ENCODE data around the gene SEMA3C. TPM values are rescaled to one million over a fixed set of nuclear protein-coding genes. Genes with fewer than 3 reads are reported as not detected.

Gene SEMA3C
- total and polyA plus RNA-seq, 5 donors from 2014 or later: 1.2 TPM; not detected in 4

DNA sequence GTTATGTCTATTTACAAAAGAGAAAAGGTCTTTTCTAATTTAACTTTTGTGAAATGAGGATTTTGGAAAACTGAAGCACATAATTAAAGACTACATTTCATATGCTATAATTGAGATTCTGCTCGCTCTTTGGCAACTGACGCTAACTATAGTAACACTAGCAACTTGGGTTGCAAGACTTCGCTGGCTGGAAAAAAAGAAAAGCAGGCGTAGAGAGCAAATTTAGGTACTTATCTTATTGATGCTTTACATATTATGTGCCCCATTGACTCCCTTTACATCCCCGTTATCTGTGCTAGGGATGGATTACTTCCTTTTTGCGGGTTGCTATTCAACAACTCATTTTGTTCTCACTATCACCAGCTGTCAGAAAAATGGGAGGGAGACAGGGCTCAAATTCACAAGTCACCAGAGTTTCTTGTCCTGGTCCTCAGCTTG lies 10.5 kb downstream of the SEMA3C start:
- H3K36me3 ChIP-seq (ENCODE audit: control insufficient read depth, insufficient read depth, low read length): no peaks in the 10 kb centered on the region
- ATAC-seq (ENCODE audit: low read depth in 2 of 2) (no peak), DNase-seq (no peak)
- no peak overlapping the region for H3K4me3 Mint-ChIP-seq
- no peaks in the 10 kb centered on the region for H3K36me3 Mint-ChIP-seq
- H3K27ac ChIP-seq (ENCODE audit: insufficient read depth, low read length, poor library complexity, severe bottlenecking): no peak overlapping the region
- no peak overlapping the region for H3K27ac Mint-ChIP-seq
- H3K4me1 Mint-ChIP-seq: no peaks in the 10 kb centered on the region
- no peaks in the 10 kb centered on the region for H3K9me3 ChIP-seq (ENCODE audit: control insufficient read depth in 2 of 2, low read length in 2 of 2)
- no peaks in the 10 kb centered on the region for H3K27me3 ChIP-seq (ENCODE audit: control insufficient read depth, insufficient read depth, low read length)
- no peaks in the 10 kb centered on the region for H3K27me3 Mint-ChIP-seq
- H3K4me3 ChIP-seq (ENCODE audit: low read depth, low read length): no peak overlapping the region
- H3K9me3 Mint-ChIP-seq: peaks cover 0 to 6% (median 2%) of the 10 kb centered on the region in 7 donors
- no peaks in the 10 kb centered on the region for H3K4me1 ChIP-seq (ENCODE audit: control insufficient read depth, insufficient read depth, low read length, poor library complexity, severe bottlenecking)

DNA sequence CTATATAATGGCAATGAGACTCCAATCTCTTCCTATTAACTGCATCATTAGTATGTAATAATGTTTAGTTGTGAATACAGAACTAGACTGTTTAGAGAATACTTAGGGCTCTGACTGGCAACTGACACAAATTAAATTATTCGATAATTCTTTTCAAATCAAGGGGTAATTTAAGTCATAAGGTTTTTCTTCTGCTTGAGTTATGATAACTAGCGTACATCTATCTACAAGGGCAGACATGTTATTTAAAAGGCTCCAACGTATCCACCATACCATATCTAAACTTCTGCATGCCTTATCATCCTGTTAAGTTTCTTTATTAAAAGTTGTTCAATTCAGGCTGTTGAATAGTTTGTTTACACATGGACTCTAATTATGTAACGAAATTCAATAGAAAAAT lies 11.2 kb downstream of the SEMA3C start:
- Mint-ChIP-seq H3K36me3 (no peaks in the 10 kb centered on the region), H3K4me3 (no peak overlapping the region), H3K27ac (no peak overlapping the region), H3K9me3 (peaks cover 0 to 6% (median 2%) of the 10 kb centered on the region in 7 donors), H3K27me3 (no peaks in the 10 kb centered on the region), H3K4me1 (no peaks in the 10 kb centered on the region)
- H3K27me3 ChIP-seq (ENCODE audit: control insufficient read depth, insufficient read depth, low read length): no peaks in the 10 kb centered on the region
- no peak overlapping the region for H3K27ac ChIP-seq (ENCODE audit: insufficient read depth, low read length, poor library complexity, severe bottlenecking)
- no peaks in the 10 kb centered on the region for H3K9me3 ChIP-seq (ENCODE audit: control insufficient read depth in 2 of 2, low read length in 2 of 2)
- ATAC-seq (ENCODE audit: low read depth in 2 of 2) (no peak), DNase-seq (no peak)
- no peaks in the 10 kb centered on the region for H3K4me1 ChIP-seq (ENCODE audit: control insufficient read depth, insufficient read depth, low read length, poor library complexity, severe bottlenecking)
- no peaks in the 10 kb centered on the region for H3K36me3 ChIP-seq (ENCODE audit: control insufficient read depth, insufficient read depth, low read length)
- H3K4me3 ChIP-seq (ENCODE audit: low read depth, low read length): no peak overlapping the region

DNA sequence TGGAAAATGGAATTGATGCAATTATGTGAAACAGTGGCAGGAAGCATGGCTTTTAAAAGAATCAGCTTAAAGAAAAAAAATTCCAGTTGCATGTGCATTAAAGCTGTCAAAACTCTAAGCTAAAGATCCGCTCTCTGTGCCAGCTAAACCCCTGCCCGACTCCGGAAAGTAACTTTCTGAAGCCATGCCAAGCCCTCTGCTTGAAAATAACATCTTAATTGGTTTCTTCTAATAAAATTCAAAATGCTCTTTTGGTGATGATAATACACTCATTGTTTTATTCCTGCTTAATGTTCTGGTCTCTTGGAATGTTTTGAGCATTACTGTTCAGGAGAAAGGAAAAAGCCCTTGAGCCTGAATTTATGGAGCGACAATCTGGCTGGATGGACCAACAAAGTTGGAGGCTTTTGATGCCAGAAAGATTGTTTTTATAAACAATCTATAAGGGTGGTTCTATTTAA lies 11.7 kb downstream of the SEMA3C start:
- Mint-ChIP-seq H3K27ac (no peak overlapping the region), H3K36me3 (no peaks in the 10 kb centered on the region), H3K27me3 (no peaks in the 10 kb centered on the region), H3K4me3 (no peak overlapping the region), H3K4me1 (no peaks in the 10 kb centered on the region), H3K9me3 (peaks cover 0 to 6% (median 1%) of the 10 kb centered on the region in 7 donors)
- Histone ChIP-seq H3K9me3 (ENCODE audit: control insufficient read depth in 2 of 2, low read length in 2 of 2) (no peaks in the 10 kb centered on the region), H3K27ac (ENCODE audit: insufficient read depth, low read length, poor library complexity, severe bottlenecking) (no peak overlapping the region), H3K4me3 (ENCODE audit: low read depth, low read length) (no peak overlapping the region), H3K36me3 (ENCODE audit: control insufficient read depth, insufficient read depth, low read length) (no peaks in the 10 kb centered on the region), H3K27me3 (ENCODE audit: control insufficient read depth, insufficient read depth, low read length) (no peaks in the 10 kb centered on the region), H3K4me1 (ENCODE audit: control insufficient read depth, insufficient read depth, low read length, poor library complexity, severe bottlenecking) (no peaks in the 10 kb centered on the region)
- DNase-seq (no peak), ATAC-seq (ENCODE audit: low read depth in 2 of 2) (no peak)

DNA sequence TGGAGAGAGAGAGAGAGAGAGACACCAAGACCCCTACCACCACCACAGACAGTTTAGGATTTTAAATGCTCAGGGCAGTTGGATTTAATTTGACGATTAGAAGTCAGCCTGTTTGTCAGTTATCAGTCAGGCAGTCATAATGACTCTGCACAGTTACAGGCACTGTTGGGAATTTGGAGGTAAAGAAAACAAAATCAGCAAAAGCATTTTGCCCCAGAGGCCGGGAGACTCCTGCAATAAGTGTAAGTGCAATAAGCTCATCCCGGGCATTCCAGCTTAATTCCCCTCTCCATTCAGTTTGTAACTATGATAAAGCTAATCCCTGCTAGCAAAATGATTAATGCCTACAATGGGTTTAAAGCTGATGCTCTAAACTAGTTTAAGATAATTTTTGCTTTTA lies 13.5 kb downstream of the SEMA3C start:
- Mint-ChIP-seq H3K36me3 (no peaks in the 10 kb centered on the region), H3K27me3 (no peaks in the 10 kb centered on the region), H3K4me3 (no peak overlapping the region), H3K9me3 (peaks cover 0 to 2% (median 0%) of the 10 kb centered on the region in 7 donors), H3K27ac (no peak overlapping the region), H3K4me1 (no peaks in the 10 kb centered on the region)
- ATAC-seq (ENCODE audit: low read depth in 2 of 2) (no peak), DNase-seq (no peak)
- Histone ChIP-seq H3K4me1 (ENCODE audit: control insufficient read depth, insufficient read depth, low read length, poor library complexity, severe bottlenecking) (no peaks in the 10 kb centered on the region), H3K9me3 (ENCODE audit: control insufficient read depth in 2 of 2, low read length in 2 of 2) (no peaks in the 10 kb centered on the region), H3K4me3 (ENCODE audit: low read depth, low read length) (no peak overlapping the region), H3K27ac (ENCODE audit: insufficient read depth, low read length, poor library complexity, severe bottlenecking) (no peak overlapping the region), H3K36me3 (ENCODE audit: control insufficient read depth, insufficient read depth, low read length) (no peaks in the 10 kb centered on the region), H3K27me3 (ENCODE audit: control insufficient read depth, insufficient read depth, low read length) (no peaks in the 10 kb centered on the region)

DNA sequence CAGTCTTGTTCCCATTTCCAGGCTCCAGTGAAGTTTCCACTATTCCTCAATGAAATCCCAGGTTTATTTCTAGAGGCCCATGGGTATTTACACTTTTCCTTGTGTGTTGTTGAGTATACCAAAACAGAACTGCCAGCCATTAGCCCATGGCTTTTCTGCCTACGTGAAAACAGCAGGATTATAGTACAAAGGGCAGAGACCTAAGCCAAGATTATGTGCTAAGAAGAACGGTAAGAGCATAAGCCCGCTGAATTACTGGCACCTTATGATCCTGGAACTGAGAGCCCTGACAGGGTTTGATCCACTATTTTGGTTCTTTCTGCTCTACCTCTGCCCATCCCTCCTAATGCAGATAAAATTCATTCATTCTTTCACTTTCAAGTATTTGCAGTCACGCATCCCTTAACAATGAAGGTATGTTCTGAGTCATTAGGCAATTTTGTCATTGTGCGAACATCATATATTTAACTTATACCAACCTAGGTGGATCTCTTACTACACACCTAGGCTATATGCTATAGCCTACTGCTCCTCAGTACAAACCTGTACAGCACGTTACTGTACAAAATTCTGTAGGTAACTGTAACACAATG lies 16.0 kb downstream of the SEMA3C start:
- no peak for ATAC-seq (ENCODE audit: low read depth in 2 of 2)
- H3K27ac Mint-ChIP-seq: no peak overlapping the region
- no peaks in the 10 kb centered on the region for H3K4me1 Mint-ChIP-seq
- Histone ChIP-seq H3K9me3 (ENCODE audit: control insufficient read depth in 2 of 2, low read length in 2 of 2) (no peaks in the 10 kb centered on the region), H3K27ac (ENCODE audit: insufficient read depth, low read length, poor library complexity, severe bottlenecking) (no peak overlapping the region), H3K4me1 (ENCODE audit: control insufficient read depth, insufficient read depth, low read length, poor library complexity, severe bottlenecking) (no peaks in the 10 kb centered on the region), H3K36me3 (ENCODE audit: control insufficient read depth, insufficient read depth, low read length) (no peaks in the 10 kb centered on the region), H3K4me3 (ENCODE audit: low read depth, low read length) (no peak overlapping the region), H3K27me3 (ENCODE audit: control insufficient read depth, insufficient read depth, low read length) (no peaks in the 10 kb centered on the region)
- H3K27me3 Mint-ChIP-seq: no peaks in the 10 kb centered on the region
- H3K4me3 Mint-ChIP-seq: no peak overlapping the region
- DNase-seq: no peak
- H3K36me3 Mint-ChIP-seq: no peaks in the 10 kb centered on the region
- H3K9me3 Mint-ChIP-seq: peaks cover 0 to 4% (median 0%) of the 10 kb centered on the region in 7 donors

DNA sequence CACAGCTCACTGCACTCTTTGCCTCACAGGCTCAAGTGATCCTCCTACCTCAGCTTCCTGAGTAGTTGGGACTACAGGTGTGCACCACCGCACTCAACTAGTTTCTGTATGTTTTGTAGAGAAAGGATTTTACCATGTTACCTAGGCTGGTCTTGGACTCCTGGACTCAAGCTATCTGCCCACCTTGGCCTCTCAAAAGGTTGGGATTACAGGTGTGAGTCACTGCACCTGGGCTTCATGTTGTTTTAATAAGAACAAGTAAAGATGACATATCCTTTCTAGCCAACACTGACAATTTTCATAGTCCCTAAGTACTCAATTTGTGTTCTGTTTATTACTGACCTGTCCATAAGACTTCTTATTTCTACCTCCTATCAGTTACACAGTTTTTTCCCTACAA lies 16.8 kb downstream of the SEMA3C start:
- no peaks in the 10 kb centered on the region for H3K36me3 ChIP-seq (ENCODE audit: control insufficient read depth, insufficient read depth, low read length)
- Mint-ChIP-seq H3K9me3 (peaks cover 0 to 4% (median 2%) of the 10 kb centered on the region in 7 donors), H3K4me1 (no peaks in the 10 kb centered on the region), H3K36me3 (no peaks in the 10 kb centered on the region), H3K4me3 (no peak overlapping the region), H3K27me3 (no peaks in the 10 kb centered on the region), H3K27ac (no peak overlapping the region)
- no peak overlapping the region for H3K4me3 ChIP-seq (ENCODE audit: low read depth, low read length)
- ATAC-seq (ENCODE audit: low read depth in 2 of 2) (no peak), DNase-seq (no peak)
- no peak overlapping the region for H3K27ac ChIP-seq (ENCODE audit: insufficient read depth, low read length, poor library complexity, severe bottlenecking)
- no peaks in the 10 kb centered on the region for H3K9me3 ChIP-seq (ENCODE audit: control insufficient read depth in 2 of 2, low read length in 2 of 2)
- H3K27me3 ChIP-seq (ENCODE audit: control insufficient read depth, insufficient read depth, low read length): no peaks in the 10 kb centered on the region
- no peaks in the 10 kb centered on the region for H3K4me1 ChIP-seq (ENCODE audit: control insufficient read depth, insufficient read depth, low read length, poor library complexity, severe bottlenecking)

DNA sequence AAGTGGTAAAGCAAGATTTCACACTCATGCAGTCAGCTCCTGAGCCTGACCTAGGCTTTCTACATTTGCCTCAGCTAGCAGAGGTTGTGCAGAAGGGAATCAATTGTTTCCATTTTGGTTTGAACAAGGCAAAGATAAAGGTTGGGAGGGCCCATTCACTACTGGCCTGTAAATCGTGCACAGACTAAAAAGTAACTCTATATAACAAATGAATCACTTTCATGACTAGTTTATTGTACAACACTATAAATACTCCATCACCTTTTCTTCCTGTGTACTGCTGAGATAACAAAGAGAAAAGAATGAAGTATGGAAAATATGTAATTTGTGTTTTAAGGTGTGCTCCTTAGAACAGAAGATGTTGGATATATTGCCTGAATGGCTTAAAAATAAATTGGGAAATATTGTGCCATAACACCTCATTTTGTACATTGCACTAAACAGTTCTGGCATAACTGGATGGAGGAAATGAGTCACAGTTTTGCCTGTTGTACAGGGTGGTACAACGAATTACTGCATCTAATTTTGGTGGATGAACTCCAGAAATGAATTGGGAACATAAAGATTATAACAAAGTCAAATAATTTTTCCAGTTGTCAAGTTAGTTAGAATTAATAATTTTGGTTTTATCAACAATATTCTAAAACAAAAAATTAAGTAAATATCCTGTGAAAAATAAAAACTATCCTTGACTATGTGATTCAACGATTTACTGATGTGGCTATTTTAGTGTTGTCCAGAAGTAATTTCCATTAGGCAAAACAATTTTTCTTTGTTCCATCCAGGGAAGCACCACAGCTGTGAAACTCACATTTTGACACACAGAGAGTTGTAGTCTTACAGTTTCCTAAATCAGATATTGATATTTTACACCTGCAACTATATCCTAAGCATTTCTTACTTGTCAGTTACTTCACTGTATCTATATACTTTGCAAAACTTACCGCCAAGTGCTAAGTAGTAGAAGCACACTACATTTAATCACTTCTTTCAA lies 18.0 kb downstream of the SEMA3C start:
- Mint-ChIP-seq H3K4me1 (no peaks in the 10 kb centered on the region), H3K27ac (no peak overlapping the region), H3K9me3 (peaks cover 0 to 7% (median 2%) of the 10 kb centered on the region in 7 donors), H3K4me3 (no peak overlapping the region), H3K36me3 (no peaks in the 10 kb centered on the region), H3K27me3 (no peaks in the 10 kb centered on the region)
- Histone ChIP-seq H3K4me1 (ENCODE audit: control insufficient read depth, insufficient read depth, low read length, poor library complexity, severe bottlenecking) (no peaks in the 10 kb centered on the region), H3K27ac (ENCODE audit: insufficient read depth, low read length, poor library complexity, severe bottlenecking) (no peak overlapping the region), H3K36me3 (ENCODE audit: control insufficient read depth, insufficient read depth, low read length) (no peaks in the 10 kb centered on the region), H3K4me3 (ENCODE audit: low read depth, low read length) (no peak overlapping the region), H3K9me3 (ENCODE audit: control insufficient read depth in 2 of 2, low read length in 2 of 2) (no peaks in the 10 kb centered on the region), H3K27me3 (ENCODE audit: control insufficient read depth, insufficient read depth, low read length) (no peaks in the 10 kb centered on the region)
- ATAC-seq (ENCODE audit: low read depth in 2 of 2) (no peak), DNase-seq (no peak)
